Chondrocyte (in vitro differentiated cells): ENCODE results near the gene CDH12. TPM values are rescaled to one million over a fixed set of nuclear protein-coding genes. Genes with fewer than 3 reads are reported as not detected.

Source experiments
- DNase-seq: peaks from one replicate; pipeline ENCODE4 v3.0.0; 2021; ENCODE audit warnings: mixed read lengths, low spot score
- H3K27ac Mint-ChIP-seq: one replicate; pipeline ENCODE4 v1.8.0; 2021; ENCODE audit warnings: mild to moderate bottlenecking, moderate library complexity, mixed read lengths; ENCODE audit not compliant: unreplicated experiment
- H3K27me3 Mint-ChIP-seq: 2 replicates; pipeline ENCODE4 v1.8.0; 2021; ENCODE audit warnings: low read depth, mixed read lengths
- H3K36me3 Mint-ChIP-seq: 2 replicates; pipeline ENCODE4 v1.8.0; 2021; ENCODE audit warnings: low read depth, mixed read lengths
- H3K4me1 Mint-ChIP-seq: 2 replicates; pipeline ENCODE4 v1.8.0; 2021; ENCODE audit warnings: low read depth, mild to moderate bottlenecking, mixed read lengths
- H3K4me3 Mint-ChIP-seq: one replicate; pipeline ENCODE4 v1.8.0; 2021; ENCODE audit warnings: mild to moderate bottlenecking, moderate library complexity, mixed read lengths; ENCODE audit not compliant: unreplicated experiment
- H3K9me3 Mint-ChIP-seq: 2 replicates; pipeline ENCODE4 v1.8.0; 2021; ENCODE audit warnings: low read depth, mixed read lengths
- total RNA-seq: library from RNA; stranded (reverse); gene quantifications from 3 replicates; pipeline ENCODE4 v1.2.1, GENCODE V29; 2021
- TF ChIP-seq, protein P1 (sequence below): fragments of 200-600 bp; sonication (generic); IDR thresholded peaks from 2 replicates; pipeline ENCODE4 v1.5.0; 2021; ENCODE audit warnings: antibody characterized with exemption, mild to moderate bottlenecking, moderate library complexity

Gene CDH12
- total RNA-seq, 1 donor from 2014 or later: not detected

GRCh38 chr5:22643356-22643755 is 209.8 kb downstream of the CDH12 start:
- H3K27ac Mint-ChIP-seq: no peak overlapping the region

GRCh38 chr5:22631683-22632082 is 221.5 kb downstream of the CDH12 start:
- Mint-ChIP-seq H3K36me3 (no peaks in the 10 kb centered on the region), H3K9me3 (peaks cover 2% of the 10 kb centered on the region), H3K4me3 (no peak overlapping the region), H3K27me3 (peaks cover 7% of the 10 kb centered on the region), H3K27ac (no peak overlapping the region), H3K4me1 (no peaks in the 10 kb centered on the region)
- no peak for DNase-seq
- TF ChIP-seq, protein P1, sequence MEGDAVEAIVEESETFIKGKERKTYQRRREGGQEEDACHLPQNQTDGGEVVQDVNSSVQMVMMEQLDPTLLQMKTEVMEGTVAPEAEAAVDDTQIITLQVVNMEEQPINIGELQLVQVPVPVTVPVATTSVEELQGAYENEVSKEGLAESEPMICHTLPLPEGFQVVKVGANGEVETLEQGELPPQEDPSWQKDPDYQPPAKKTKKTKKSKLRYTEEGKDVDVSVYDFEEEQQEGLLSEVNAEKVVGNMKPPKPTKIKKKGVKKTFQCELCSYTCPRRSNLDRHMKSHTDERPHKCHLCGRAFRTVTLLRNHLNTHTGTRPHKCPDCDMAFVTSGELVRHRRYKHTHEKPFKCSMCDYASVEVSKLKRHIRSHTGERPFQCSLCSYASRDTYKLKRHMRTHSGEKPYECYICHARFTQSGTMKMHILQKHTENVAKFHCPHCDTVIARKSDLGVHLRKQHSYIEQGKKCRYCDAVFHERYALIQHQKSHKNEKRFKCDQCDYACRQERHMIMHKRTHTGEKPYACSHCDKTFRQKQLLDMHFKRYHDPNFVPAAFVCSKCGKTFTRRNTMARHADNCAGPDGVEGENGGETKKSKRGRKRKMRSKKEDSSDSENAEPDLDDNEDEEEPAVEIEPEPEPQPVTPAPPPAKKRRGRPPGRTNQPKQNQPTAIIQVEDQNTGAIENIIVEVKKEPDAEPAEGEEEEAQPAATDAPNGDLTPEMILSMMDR: no peak

More at GRCh38 chr5:22643356-22643755, 209.8 kb downstream of the CDH12 start:
- Mint-ChIP-seq H3K27me3 (peaks cover 2% of the 10 kb centered on the region), H3K9me3 (no peaks in the 10 kb centered on the region), H3K36me3 (no peaks in the 10 kb centered on the region), H3K4me3 (no peak overlapping the region), H3K4me1 (no peaks in the 10 kb centered on the region)
- DNase-seq: no peak
- TF ChIP-seq, protein P1: no peak

- Mint-ChIP-seq H3K4me1 (no peaks in the 10 kb centered on the region), H3K9me3 (peaks cover 9% of the 10 kb centered on the region), H3K36me3 (no peaks in the 10 kb centered on the region), H3K27me3 (peaks cover 7% of the 10 kb centered on the region), H3K4me3 (no peak overlapping the region), H3K27ac (no peak overlapping the region)
- TF ChIP-seq, protein P1: no peak
- DNase-seq: no peak
Measured at GRCh38 chr5:22627029-22627428, 226.1 kb downstream of the CDH12 start.

DNA sequence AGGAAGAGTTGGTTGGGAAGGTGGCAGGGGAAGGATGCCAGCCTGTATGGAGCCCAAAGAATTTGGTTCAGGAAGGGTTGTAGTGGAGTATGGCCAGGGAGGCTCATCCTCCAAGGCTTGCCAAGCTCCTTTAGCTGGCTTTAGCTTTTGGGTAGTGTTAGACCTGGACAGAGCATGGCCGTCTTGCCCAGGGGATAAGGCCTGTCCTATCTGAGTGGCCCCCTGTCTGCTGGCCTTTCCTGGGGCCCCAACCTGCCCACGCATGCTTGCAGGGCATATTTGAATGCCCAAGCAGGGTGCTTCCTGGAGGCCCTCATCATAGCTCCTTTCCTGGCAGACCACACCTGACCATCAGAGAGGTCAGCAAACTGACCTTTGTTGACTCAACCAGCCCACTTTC is 227.7 kb downstream of the CDH12 start:
- H3K27ac Mint-ChIP-seq: no peak overlapping the region

GRCh38 chr5:22621084-22621483 is 232.1 kb downstream of the CDH12 start:
- no peaks in the 10 kb centered on the region for H3K36me3 Mint-ChIP-seq
- H3K27ac Mint-ChIP-seq: no peak overlapping the region
- DNase-seq: no peak
- H3K27me3 Mint-ChIP-seq: peaks cover 3% of the 10 kb centered on the region
- TF ChIP-seq, protein P1: no peak
- no peaks in the 10 kb centered on the region for H3K4me1 Mint-ChIP-seq
- H3K9me3 Mint-ChIP-seq: peaks cover 9% of the 10 kb centered on the region
- H3K4me3 Mint-ChIP-seq: no peak overlapping the region

More for the DNA sequence above, 227.7 kb downstream of the CDH12 start:
- TF ChIP-seq, protein P1: no peak
- DNase-seq: no peak
- Mint-ChIP-seq H3K4me3 (no peak overlapping the region), H3K4me1 (no peaks in the 10 kb centered on the region), H3K36me3 (no peaks in the 10 kb centered on the region), H3K27me3 (peaks cover 5% of the 10 kb centered on the region), H3K9me3 (peaks cover 9% of the 10 kb centered on the region)
